Endothelial cell (in vitro differentiated cells): Measurements from ENCODE around the gene CTSV. TPM values are rescaled to one million over a fixed set of nuclear protein-coding genes. Genes with fewer than 3 reads are reported as not detected.
"Not testable (repeated sequence)": the region's sequence is repeated elsewhere in the genome, so short reads cannot be mapped to it uniquely, and the experiment has no call there.

Source experiments
- DNase-seq: peaks from one replicate; pipeline ENCODE4 v3.0.0; 2021; ENCODE audit warnings: low spot score
- H3K27ac Mint-ChIP-seq: one replicate; pipeline ENCODE4 v1.8.0; 2021; ENCODE audit warnings: mixed read lengths, inconsistent platforms; ENCODE audit not compliant: unreplicated experiment
- H3K27me3 Mint-ChIP-seq: one replicate; pipeline ENCODE4 v1.8.0; 2021; ENCODE audit warnings: mild to moderate bottlenecking, moderate library complexity, mixed read lengths, inconsistent platforms; ENCODE audit not compliant: unreplicated experiment
- H3K36me3 Mint-ChIP-seq: one replicate; pipeline ENCODE4 v1.8.0; 2021; ENCODE audit warnings: mild to moderate bottlenecking, low read depth, mixed read lengths, inconsistent platforms; ENCODE audit not compliant: unreplicated experiment
- H3K4me1 Mint-ChIP-seq: one replicate; pipeline ENCODE4 v1.8.0; 2021; ENCODE audit warnings: mild to moderate bottlenecking, mixed read lengths, inconsistent platforms; ENCODE audit not compliant: unreplicated experiment
- H3K4me3 Mint-ChIP-seq: one replicate; pipeline ENCODE4 v1.8.0; 2021; ENCODE audit warnings: mild to moderate bottlenecking, mixed read lengths, inconsistent platforms; ENCODE audit not compliant: unreplicated experiment
- H3K9me3 Mint-ChIP-seq: one replicate; pipeline ENCODE4 v1.8.0; 2021; ENCODE audit warnings: mixed read lengths, inconsistent platforms; ENCODE audit not compliant: unreplicated experiment
- total RNA-seq: library from RNA; stranded (reverse); fragmentation: NEBNext Ultra II Directional; extraction: Animal tissue kit (Norgen Biotek cat#: 25700); gene quantifications from one replicate; pipeline ENCODE4 v1.2.1, GENCODE V29; 2021; ENCODE audit not compliant: unreplicated experiment
- TF ChIP-seq, protein P1 (sequence below): fragments of 200-600 bp; sonication (generic); IDR thresholded peaks from one replicate; pipeline ENCODE4 v1.5.0; 2021; ENCODE audit warnings: antibody characterized with exemption; ENCODE audit not compliant: unreplicated experiment

Gene CTSV
- total RNA-seq, 1 donor from 2014 or later, result 20.4 TPM

DNA sequence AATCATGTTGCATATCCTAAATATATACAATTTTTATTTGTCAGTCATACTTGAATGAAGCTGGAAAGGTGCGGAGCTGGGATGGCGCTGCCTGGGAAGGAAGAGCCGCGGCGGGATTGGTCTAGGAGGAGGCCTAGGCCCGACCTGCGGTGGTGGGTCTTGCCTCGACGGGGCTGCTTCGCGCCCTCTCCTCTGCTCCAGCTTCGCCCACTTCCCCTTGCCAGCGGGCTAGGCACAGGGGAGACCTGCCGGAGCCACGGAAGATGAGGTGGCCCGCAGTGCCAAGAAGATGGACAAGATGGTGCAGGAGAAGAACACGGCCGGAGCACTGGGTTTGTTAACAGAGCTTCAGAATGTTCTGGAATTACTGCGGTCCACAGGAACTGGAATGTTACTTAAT, 28.5 kb upstream of the CTSV start:
- DNase-seq, result no peak
- Mint-ChIP-seq H3K27me3 (no peaks in the 10 kb centered on the region), H3K9me3 (no peaks in the 10 kb centered on the region), H3K36me3 (no peaks in the 10 kb centered on the region), H3K4me3 (no peak overlapping the region), H3K27ac (no peak overlapping the region), H3K4me1 (no peaks in the 10 kb centered on the region)
- TF ChIP-seq, protein P1, sequence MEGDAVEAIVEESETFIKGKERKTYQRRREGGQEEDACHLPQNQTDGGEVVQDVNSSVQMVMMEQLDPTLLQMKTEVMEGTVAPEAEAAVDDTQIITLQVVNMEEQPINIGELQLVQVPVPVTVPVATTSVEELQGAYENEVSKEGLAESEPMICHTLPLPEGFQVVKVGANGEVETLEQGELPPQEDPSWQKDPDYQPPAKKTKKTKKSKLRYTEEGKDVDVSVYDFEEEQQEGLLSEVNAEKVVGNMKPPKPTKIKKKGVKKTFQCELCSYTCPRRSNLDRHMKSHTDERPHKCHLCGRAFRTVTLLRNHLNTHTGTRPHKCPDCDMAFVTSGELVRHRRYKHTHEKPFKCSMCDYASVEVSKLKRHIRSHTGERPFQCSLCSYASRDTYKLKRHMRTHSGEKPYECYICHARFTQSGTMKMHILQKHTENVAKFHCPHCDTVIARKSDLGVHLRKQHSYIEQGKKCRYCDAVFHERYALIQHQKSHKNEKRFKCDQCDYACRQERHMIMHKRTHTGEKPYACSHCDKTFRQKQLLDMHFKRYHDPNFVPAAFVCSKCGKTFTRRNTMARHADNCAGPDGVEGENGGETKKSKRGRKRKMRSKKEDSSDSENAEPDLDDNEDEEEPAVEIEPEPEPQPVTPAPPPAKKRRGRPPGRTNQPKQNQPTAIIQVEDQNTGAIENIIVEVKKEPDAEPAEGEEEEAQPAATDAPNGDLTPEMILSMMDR, result no peak

DNA sequence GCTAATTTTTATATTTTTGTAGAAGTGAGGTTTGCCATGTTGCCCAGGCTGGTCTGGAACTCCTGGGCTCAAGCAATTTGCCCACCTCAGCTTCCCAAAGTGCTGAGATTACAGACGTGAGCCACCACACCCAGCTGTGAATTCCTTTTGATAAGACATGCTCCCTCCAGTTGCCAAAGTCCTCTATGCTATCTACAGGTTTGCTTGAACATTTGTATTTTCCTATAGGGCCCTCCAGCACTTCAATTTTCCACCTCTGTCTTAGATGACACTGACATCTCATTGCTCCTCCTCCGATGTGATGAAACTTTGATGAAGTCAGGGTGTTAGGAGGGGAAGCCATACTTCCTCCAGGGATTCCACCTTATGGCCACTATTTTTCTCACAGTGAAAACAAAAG, 25.2 kb upstream of the CTSV start:
- TF ChIP-seq, protein P1, result no peak
- Mint-ChIP-seq H3K9me3 (no peaks in the 10 kb centered on the region), H3K4me3 (no peak overlapping the region), H3K27me3 (no peaks in the 10 kb centered on the region), H3K4me1 (no peaks in the 10 kb centered on the region), H3K27ac (no peak overlapping the region), H3K36me3 (no peaks in the 10 kb centered on the region)
- DNase-seq, result no peak

- Mint-ChIP-seq H3K4me1 (no peaks in the 10 kb centered on the region), H3K4me3 (no peak overlapping the region)
- TF ChIP-seq, protein P1, result no peak
These were observed 21.9 kb upstream of the CTSV start for GRCh38 chr9:97060796-97061195.

DNA sequence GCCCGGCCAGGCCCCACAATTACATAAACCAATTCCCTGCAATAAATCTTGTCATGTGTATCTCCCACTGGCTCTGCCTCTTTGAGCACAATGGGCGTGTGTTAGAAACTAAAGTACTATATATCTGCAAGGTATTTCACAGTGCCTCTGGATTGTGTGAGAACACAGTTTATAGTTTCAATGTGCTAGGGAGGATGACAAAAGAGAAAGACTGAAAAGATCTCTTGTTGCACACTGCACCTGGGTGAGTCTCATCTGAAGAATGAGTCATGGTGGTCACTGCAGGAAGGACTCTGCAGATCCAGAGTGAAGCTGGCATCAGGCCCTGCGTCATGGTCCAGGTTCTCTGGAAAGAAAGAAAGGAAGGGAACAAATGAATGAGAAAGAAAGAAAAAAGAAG, 20.7 kb upstream of the CTSV start:
- no peak for DNase-seq
- no peaks in the 10 kb centered on the region for H3K27me3 Mint-ChIP-seq
- no peak overlapping the region for H3K27ac Mint-ChIP-seq
- H3K9me3 Mint-ChIP-seq, result no peaks in the 10 kb centered on the region
- H3K4me1 Mint-ChIP-seq, result no peaks in the 10 kb centered on the region
- TF ChIP-seq, protein P1, result no peak
- H3K4me3 Mint-ChIP-seq, result no peak overlapping the region
- H3K36me3 Mint-ChIP-seq, result no peaks in the 10 kb centered on the region

More at GRCh38 chr9:97060796-97061195, 21.9 kb upstream of the CTSV start:
- no peak for DNase-seq
- Mint-ChIP-seq H3K36me3 (no peaks in the 10 kb centered on the region), H3K27ac (no peak overlapping the region), H3K9me3 (no peaks in the 10 kb centered on the region), H3K27me3 (no peaks in the 10 kb centered on the region)

- H3K36me3 Mint-ChIP-seq, result no peaks in the 10 kb centered on the region
- H3K4me3 Mint-ChIP-seq, result no peak overlapping the region
- H3K27me3 Mint-ChIP-seq, result no peaks in the 10 kb centered on the region
- TF ChIP-seq, protein P1, result no peak
- no peak overlapping the region for H3K27ac Mint-ChIP-seq
- H3K4me1 Mint-ChIP-seq, result peaks cover 7% of the 10 kb centered on the region
- DNase-seq, result no peak
- no peaks in the 10 kb centered on the region for H3K9me3 Mint-ChIP-seq
These were observed 18.7 kb upstream of the CTSV start for GRCh38 chr9:97057651-97058050.

DNA sequence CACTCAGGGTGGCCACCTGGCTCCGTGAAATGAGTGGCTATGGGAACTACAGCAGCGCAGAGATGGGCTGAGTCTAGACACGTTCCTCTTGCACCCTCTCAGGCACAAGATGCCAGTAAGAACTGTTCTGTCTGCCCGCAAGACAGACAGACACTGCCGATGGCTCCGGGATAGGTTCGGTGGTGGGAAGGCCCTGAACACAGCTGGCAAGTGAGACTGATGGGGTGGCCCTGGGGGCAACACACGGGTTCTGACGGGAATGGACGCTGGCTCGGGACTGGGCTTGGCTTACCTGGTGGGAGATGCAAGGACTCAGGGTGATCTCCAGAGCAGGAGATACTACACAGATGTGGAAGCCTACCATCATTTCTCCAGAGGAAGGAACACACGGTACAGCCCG, 16.9 kb upstream of the CTSV start:
- H3K9me3 Mint-ChIP-seq, H3K27ac Mint-ChIP-seq, H3K4me3 Mint-ChIP-seq, DNase-seq, H3K36me3 Mint-ChIP-seq, H3K27me3 Mint-ChIP-seq: not testable (repeated sequence)
- H3K4me1 Mint-ChIP-seq, result peaks cover 18% of the 10 kb centered on the region
